HCEC 1CT (cell line): ENCODE measurements around the gene OPCML.
A peak's percentile ranks its signal among the peaks of the same experiment; 100 is the strongest.

Source experiments
- DNase-seq: peaks from one replicate; pipeline ENCODE4 v3.0.0-alpha.2; 2017

OPCML gene

DNA sequence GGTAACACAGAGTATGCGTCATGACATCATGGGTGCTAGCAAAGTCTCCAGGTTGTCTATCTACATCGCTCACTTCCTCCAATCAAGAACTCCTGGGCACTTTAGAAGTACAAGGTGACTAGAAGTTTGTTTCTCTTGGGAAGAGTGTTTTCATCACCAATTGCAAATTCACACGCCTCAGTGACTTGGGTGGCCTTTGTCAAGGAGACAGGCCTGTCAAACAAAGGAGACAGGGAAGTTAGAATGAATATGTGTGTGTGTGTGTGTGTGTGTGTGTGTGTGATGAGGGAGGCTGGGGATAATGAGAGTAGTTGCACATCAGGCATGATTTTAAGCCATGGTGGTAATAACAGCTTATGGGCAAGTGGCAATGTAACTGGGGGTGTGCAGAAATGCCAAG lies 953.2 kb downstream of the OPCML start:
- DNase-seq, result no peak

DNA sequence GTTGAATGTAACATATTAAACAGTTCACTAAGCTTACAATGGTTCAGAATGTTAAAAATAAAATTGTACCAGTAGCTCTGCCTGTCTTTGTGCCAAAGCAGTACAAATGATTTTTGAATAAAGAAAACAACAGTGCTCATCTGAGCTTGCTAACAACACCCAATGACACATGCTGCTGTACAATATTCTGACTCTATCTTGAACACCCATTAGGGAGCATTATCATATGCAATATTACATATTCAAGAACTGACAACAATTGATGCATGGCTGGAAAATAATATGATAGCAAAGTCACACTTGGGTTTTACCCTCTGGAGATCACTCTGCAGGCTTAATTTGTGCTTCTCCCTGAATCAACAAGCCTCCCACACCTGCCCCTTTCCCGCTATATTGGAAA lies 953.7 kb downstream of the OPCML start:
- DNase-seq, result no peak

DNA sequence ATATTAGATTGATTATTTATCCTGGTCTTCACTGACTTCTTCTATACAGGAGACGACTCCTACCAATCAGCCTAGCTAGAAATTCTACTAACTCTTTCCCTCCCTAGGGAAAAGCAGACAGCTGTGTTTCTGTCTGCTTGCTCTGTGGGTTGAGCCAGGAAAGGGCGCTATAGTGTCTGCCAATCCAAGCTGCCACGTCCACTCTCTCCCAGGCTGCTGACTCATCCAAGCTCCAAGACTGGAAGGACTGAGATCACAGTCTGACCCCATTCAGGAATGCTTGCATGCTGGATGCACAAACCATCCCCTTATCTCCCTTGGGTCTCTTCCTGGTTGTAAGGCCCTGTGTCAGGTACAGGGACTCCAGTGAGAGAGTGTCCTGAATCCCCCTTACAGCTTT lies 955.6 kb downstream of the OPCML start:
- DNase-seq, result peak; percentile 84

DNA sequence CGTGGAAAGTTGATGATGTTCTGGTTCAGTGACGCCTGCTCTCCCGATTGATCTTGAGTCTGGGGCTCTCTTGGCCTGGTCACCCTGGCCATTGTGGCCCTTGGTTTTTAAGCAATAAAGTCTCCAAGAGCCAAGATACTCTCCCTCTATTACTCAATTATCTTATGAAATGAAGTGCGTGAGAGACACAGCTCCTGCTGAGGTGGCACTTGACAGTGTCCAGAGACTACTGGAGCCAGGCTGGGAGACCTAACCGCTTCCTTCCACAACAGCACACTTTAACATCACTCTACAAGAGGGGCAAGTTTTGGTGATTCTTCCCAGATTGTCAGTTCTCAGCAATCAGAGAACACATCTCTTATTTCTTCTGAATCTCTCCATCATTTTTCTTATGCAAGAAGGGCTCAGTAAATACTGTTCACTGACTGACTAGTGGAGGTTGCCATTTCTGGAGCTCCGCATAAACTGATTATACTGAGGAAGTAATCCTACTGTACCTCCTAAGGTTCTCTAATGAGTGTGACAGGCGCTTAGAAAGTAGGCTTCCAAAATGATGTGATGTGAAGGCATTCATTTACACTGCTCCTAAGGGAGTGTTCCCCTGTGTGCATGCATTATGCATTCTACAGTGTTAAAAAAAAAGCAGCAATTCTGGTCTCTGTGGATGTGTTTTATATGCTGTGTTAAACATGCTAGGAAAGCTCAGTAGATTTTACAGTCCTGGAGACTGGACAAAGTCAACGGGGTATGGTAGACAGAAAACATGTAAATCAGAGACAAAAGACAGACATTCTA lies 968.0 kb downstream of the OPCML start:
- DNase-seq, result no peak

DNA sequence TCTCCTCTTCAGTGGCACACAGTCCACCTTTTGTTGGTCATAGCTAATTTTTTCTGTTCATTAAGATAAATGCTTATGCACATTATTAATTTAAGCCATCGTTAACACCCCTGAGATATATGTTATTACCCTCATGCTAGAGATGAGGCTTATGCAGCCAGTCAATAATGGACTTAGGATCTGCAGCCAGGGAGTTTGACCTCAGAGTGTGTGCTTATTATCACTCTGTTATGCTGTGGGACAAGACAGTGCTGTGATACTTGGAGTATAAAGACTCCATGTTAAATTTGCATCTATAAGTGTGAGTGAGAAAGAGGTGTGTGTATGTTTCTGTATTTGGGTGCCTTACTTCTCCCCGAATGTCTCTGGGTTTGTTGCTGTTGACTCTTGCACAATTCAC lies 969.3 kb downstream of the OPCML start:
- no peak for DNase-seq

DNA sequence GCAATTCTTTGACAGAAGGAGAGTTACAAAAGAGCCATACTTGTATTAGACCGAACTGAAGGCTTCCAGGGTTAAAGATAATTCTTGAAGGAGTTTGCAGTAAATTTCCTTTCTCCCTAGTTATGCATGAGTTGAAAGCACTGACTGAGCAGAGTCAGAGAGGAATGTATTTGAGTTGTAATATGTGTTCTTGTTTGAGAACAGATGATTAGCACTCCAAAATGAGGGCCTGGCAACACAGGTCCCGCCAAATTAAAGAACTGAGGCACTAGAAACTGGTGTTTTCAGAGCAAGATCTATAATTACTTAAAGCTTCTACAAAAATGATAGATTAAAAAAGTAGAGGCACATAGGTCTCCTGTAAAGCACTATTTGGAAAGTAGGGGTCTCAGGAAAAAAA lies 970.4 kb downstream of the OPCML start:
- no peak for DNase-seq

DNA sequence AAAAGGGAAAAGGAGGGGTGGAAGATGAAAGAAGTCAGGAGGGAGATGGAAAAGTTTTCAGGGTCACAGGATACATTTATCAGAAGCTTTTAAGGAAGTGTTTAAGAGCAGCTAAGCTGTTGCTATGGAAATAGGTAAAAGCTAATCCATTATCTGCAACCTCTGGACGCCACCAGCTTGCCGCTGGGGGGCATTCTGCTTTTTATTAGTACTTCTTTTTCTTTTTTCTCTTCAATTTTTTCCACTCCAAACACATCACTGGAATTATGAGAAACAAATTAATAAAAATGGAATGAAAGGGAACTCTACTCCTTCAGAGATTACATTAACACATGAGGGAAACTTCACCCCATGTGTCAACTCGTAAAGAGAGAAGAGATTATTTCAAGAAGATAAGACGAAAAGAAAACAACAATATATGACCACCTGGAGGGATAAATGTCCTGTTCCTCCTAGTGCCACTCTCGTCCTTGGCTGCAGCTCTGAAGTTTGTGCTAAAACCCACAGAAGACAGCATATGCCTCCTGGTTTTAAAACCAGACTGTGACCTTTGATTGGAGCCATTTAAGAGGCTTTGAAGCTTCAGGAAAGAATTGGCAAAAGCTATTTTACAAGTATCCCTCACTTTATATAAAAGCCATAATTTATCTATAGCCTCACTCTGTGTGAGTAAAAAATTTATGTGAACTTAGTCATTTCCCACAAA lies 972.8 kb downstream of the OPCML start:
- DNase-seq, result no peak

DNA sequence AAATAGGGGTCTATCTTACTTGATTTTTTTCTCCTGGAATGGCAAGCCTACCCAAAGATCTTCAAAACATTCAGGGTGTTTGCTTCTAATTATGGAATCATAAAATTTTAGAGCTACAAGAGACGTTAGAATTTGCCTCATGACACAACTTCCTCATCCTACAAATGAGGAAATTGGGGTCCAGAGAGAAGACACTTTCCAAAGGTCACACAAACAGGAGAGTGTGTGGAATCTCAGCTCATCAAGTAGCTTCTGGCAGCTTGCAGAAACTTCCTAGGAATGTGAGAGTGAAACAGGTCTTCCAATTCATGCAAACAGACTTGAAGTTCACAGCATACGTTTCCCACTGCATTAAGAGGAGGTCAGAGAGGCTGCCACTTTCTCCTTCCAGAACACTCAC lies 976.0 kb downstream of the OPCML start:
- DNase-seq, result no peak

DNA sequence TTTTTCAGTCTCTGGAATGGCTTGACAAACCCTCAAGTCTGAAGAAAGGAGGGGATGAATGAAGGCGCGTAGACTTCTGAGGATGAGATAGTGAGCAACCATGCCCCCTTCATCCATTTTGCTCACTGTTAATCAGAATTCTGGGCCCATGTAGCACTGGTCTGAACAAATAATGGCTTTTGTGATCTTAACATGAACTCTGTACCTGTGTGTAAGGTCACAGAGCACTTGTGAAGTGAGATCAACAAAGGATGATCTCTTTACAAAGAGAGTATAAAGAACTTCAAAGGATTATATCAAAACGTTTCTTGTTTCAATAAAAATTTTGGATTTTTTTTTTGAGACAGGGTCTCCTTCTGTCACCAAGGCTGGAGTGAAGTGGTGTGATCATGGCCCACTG lies 976.7 kb downstream of the OPCML start:
- no peak for DNase-seq

DNA sequence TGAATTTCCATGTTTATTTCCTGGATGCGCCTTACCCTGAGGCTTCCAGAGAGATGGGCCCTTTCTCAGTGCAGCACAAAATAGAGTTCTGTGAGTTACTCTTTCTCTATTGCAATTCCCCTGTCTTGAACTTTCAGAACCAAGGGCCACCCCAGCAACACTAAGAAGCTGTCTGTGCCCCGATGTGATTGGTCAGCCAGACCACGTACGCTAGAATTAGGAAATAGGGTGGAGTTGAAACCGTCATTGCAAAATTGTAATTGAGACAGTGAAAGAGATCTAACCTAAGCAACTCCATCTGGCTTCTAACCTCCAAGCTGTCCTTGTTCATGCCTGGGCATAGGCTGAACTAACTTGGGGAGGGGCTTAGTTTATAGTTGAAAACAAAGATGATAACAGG lies 981.3 kb downstream of the OPCML start:
- no peak for DNase-seq

DNA sequence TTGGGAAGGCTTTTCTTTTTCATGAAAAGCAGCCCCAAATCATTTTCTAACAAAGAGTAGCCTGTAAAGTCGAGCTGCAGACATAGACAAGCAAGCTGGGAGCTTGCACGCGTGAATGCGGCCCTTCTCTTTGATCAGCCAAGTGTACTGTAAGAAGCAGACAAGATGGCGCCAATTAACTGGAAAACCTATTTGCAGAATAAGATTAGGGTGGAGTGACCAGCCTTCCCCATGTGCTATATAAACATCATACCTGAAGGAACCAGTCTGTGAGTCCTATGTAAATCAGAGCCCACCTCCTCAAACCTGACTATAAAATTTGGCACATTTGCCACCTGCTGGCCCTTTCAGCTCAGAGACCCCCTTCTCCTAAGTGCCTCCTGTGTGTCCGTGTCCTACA lies 982.7 kb downstream of the OPCML start:
- no peak for DNase-seq

DNA sequence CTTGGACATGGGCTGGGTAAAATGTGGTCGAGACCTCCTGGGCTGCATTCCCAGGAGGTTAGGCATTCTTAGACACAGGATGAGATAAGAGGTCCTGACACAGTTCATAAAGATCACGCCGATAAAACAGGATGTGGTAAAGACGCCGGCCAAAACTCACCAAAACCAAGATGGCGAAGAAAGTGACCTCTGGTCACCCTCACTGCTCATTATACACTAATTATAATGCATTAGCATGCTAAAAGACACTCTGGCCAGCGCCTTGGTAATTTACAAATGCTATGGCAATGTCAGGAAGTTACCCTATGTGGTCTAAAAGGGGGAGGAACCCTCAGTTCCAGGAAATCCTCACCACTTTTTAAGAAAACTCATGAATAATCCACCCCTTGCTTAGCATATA lies 983.3 kb downstream of the OPCML start:
- DNase-seq, result no peak

DNA sequence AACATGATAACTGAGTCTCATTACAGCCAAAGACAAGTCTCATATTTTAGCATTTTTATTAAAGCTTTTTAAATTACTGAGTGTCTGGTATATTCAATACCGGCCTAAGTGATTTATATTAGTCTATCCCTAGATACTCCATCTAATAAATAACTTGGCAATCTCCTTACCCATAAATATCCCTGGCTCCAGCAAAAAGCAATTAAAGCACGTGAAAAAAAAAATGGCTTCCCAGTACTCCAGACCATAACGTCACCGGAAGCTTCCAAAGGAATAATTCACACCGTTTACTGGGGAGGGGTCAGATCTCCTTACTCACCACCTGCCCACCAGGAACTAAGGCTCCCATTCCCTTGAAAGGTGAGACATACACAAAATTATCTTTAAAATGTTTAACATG lies 988.3 kb downstream of the OPCML start:
- no peak for DNase-seq

DNA sequence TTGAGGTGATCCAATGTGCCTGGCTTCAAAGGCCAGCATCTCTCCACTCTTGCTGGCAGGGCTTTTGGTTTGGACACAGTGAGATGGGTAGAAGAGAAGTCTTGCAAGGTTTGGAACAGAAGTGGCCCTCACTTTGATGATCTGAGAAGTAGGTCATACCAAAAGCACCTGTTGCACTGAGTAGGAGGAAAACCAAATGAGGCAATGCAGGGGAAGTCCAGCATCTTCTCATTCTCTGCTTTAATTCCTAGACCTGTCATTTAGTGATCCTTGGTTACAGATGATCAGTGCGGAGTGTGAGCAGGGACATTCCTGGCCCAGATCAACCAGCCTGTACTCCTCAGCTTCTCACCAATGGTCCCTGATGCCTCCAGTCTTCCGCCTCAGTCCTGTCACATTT lies 990.5 kb downstream of the OPCML start:
- DNase-seq, result no peak

DNA sequence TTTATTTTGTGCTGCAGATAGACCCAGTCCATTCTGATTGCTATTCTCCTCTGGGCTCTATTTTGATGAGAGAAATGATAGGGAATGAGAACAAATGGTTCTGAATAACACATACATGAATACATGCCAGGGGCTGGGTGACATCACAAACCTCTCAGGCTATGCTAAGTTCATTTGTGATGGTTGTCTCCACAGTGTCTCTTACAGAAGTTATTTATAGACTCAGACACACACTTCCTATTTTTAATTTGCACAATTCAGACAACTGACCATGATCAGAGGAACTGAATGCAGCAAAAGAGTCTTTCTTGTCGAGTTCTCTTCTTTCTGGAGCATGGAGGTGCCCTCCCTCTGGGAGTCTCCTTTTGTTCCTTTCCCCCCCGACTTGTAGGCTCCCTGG lies 991.7 kb downstream of the OPCML start:
- DNase-seq, result no peak

DNA sequence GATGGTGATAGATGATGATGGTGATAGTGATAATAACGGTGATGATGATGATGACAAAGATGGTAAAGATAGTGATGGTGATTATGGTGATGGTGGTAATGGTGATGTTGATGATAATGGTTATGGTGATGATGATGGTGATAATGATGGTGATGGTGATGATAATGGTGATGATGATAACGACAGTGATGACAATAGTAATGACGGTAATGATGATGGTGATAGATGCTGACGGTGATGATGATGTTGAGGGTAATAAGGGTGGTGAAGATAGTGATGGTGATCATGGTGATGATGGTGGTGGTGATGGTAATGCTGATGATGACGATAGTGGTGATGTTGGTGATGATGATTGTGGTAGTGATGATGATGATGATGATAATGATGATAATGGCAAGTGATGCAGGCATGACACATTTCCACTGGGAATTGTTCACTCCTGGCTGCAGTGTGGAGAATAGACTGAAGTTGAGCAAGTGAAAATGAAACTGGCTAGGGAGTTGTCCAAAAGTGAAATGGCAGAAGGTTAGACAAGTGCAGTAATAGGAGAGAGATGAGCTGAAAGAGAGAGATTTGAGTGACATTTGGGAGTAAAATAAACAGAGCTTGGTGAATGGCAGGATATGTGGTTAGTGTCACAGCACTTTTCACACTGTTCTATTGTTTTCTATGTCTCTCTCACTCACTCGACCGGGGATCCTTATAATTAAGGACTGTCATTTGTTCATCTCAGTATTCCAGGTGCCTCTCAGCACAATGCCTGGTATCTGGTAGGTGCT lies 992.5 kb downstream of the OPCML start:
- no peak for DNase-seq

DNA sequence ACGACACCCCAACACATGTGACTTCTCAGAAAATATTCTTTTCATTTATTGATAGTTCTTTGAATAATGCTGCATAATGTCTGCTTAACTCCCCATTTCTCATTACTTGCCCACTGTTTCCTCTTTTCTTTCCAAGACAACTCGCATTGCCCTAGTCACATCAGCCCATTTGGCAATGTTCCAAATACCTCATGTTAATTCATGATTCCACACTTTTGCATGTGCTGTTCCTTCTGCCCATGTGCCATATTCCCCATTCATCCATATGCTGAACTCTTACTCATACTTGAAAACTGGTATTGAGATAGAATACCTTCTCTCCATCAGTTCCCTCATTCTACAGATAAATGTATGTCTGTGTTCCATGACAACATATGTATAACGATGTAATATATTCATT lies 993.7 kb downstream of the OPCML start:
- DNase-seq, result no peak

DNA sequence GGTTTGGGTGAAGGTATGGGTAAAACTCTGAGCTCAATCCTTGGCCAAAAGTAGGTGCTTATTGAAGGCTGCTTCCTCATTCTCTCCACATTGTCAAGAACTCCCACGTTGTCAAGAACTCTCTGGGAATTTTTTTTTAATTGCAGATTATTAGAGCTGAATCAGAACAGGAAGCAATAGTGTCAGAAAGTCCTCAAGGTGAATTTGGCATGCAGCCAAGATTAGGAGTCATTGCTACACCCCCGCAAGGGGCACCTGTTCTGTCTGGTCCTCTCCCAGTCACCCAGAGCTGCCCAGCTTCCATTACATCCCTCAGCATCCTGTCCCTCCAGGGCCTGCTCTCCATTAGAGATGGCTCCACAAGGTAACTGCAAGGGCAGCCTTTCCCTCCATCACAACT lies 996.5 kb downstream of the OPCML start:
- DNase-seq, result no peak

DNA sequence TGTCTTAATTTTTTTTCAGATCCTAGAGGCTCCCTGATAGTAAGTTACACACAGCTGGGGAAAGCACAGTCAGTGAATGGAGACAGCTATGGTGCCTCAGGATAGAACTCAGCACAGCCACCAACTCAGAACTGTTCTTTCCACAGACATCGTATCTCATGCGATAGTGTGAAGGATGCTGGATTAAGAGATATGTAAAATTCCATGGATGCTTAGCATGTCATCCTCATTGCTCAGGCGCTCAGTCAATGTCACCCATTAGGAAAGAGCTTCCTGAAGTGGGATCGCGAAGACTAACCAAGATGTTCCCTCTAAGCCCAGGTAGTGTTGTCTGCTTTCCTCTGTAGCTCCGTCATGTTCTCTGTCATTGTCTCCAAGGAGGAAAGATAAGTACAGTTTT lies 1000.4 kb downstream of the OPCML start:
- DNase-seq, result no peak

DNA sequence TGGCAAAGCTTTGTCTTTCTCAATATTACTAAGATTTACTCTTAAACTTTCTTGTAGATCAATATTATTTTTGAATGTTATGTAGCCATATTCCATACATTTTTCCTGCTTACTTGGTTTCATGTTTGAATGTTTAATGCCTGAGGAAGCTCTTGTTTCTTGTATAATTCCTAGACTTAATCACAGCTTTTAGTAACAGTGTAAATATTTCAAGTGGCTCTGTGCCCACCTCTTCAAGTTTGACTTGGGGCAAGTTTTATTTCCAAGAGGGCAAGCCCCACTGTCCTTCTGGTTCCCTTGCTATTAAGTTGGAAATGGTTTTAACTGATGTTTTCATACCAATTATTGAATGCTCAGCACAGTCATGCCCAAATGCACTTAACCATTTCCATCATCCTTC lies 1004.1 kb downstream of the OPCML start:
- no peak for DNase-seq

DNA sequence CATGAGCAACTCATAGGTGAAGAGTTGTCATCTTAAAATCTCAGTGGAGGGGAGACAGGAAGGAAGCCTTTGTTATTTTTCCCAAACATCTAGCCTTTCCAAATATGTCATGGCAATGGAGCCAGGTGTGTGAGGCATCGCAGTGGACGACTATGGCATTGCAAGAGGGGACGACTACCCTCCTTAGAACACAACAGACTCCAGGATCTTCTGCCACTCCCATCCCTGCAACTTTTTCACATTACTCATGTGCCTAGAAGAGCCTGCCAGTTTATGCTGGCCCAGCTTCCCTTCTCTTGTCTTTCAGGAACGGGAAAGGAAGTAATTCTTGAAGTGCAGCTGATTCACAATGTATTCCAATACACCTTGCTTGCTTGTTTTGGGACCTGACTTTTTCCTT lies 1008.4 kb downstream of the OPCML start:
- DNase-seq, result no peak

DNA sequence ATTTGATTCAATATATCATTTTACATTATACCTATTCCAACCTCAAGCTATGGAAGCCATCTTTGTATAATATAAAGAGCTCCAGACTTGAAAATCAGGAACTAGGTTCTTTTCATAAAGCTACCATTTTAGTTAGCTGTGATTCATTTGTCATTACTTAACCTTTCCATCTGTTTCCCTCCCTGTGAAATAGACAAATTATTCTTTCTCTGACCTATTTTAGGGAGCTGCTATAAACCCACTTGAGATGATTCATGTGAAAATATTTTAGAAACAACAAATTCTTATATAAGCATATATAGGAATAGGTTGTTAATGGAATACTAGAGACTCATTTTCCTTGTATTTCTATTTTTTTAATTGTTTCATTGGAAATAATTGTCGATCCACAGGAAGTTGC lies 1012.1 kb downstream of the OPCML start:
- no peak for DNase-seq

DNA sequence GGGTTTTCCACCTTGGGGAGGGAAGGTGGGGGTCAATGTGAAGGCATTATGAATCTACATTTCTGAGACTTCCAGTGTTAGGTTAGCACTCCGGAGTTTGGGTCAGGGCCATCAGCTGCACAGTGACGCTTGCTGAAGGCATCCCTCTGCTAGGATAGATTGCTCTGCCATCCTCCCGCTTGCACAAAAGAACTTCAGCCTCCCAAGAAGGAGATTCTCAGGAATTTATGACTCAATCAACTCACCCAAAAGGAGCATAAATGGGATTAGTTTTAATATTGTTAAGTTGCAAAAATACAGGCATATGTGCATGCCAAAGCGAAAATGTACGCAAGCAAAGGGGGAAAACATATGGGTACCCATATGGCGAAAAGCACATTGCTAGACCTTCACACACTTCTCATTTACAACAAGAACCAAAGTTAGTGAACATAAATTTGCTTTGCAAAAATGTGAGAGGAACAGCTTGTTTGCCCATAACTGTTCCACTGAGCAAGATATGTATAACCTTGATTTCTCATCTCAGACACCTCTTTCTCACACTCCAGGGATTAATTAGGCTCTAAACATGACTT lies 1013.0 kb downstream of the OPCML start:
- DNase-seq, result no peak
